Measurements from ENCODE around the gene MCF2L. TPM values are rescaled to one million over a fixed set of nuclear protein-coding genes. Genes with fewer than 3 reads are reported as not detected.
A peak's percentile ranks its signal among the peaks of the same experiment; 100 is the strongest.

MCF2L gene
- polyA plus RNA-seq, 1 donor (not counting 4 experiments of a cell fraction or from before 2014, with no cell fraction given), result 0.14 TPM

GRCh38 chr13:112942689-112943308 lies 26.2 kb upstream of the MCF2L start:
- Histone ChIP-seq H3K4me1 (ENCODE audit: control insufficient read depth, extremely low read depth, insufficient read depth, low read length) (no peaks in the 10 kb centered on the region), H3K27ac (ENCODE audit: control insufficient read depth, insufficient read depth, low read length) (no peak overlapping the region), H2AFZ (ENCODE audit: control insufficient read depth, low read length) (no peak overlapping the region), H3K9ac (ENCODE audit: control insufficient read depth, extremely low read depth, insufficient read depth, low read length) (no peak overlapping the region), H4K20me1 (ENCODE audit: control insufficient read depth, extremely low read depth, insufficient read depth, low read length) (no peaks in the 10 kb centered on the region), H3K4me3 (ENCODE audit: control insufficient read depth in 2 of 3, extremely low read depth in 1 of 3, insufficient read depth in 2 of 3, low read depth in 1 of 3, low read length in 3 of 3) (peak overlapping the region; percentile 12 to 57 (median 36)), H3K9me1 (ENCODE audit: control insufficient read depth, extremely low read depth, insufficient read depth, low read length) (no peaks in the 10 kb centered on the region), H3K27me3 (ENCODE audit: control insufficient read depth, extremely low read depth, insufficient read depth, low read length) (peaks cover 16% of the 10 kb centered on the region), H3K9me3 (ENCODE audit: control insufficient read depth, low read depth, low read length) (no peaks in the 10 kb centered on the region), H3K4me2 (ENCODE audit: control insufficient read depth, extremely low read depth, insufficient read depth, low read depth, low read length) (peak overlapping the region; percentile 60), H3K79me2 (ENCODE audit: control insufficient read depth, insufficient read depth, low read length) (no peaks in the 10 kb centered on the region), H3K36me3 (ENCODE audit: control insufficient read depth in 2 of 2, extremely low read depth in 1 of 2, insufficient read depth in 2 of 2, low read length in 2 of 2) (no peaks in the 10 kb centered on the region)
- dilution Hi-C loops (cut with MboI; ENCODE audit: extremely low pct_ligation_motif_present, low sequenced_read_pairs), result no loop called here
- peak; percentile 87 for DNase-seq (ENCODE audit: low read depth, low spot score)
- TF ChIP-seq CTCF (optimal IDR thresholded peaks at IDR 0.05 in 1 of 3, IDR thresholded peaks at IDR 0.05 in 1 of 3, conservative IDR thresholded peaks at IDR 0.05 in 1 of 3; ENCODE audit: extremely low read depth in 1 of 3, insufficient read depth in 2 of 3, low read length in 3 of 3), result peak; percentile 95 to 100 (median 99)
- no peak for TF ChIP-seq EZH2 (IDR thresholded peaks at IDR 0.05; ENCODE audit: low read length)
- peak; percentile 95 for FAIRE-seq

GRCh38 chr13:112943309-112944125 lies 25.5 kb upstream of the MCF2L start:
- Histone ChIP-seq H3K27ac (ENCODE audit: control insufficient read depth, insufficient read depth, low read length) (no peak overlapping the region), H3K4me3 (ENCODE audit: control insufficient read depth in 2 of 3, extremely low read depth in 1 of 3, insufficient read depth in 2 of 3, low read depth in 1 of 3, low read length in 3 of 3) (peak overlapping the region; percentile 36 to 58 (median 57)), H3K4me1 (ENCODE audit: control insufficient read depth, extremely low read depth, insufficient read depth, low read length) (no peaks in the 10 kb centered on the region), H3K9ac (ENCODE audit: control insufficient read depth, extremely low read depth, insufficient read depth, low read length) (no peak overlapping the region), H3K79me2 (ENCODE audit: control insufficient read depth, insufficient read depth, low read length) (no peaks in the 10 kb centered on the region), H3K27me3 (ENCODE audit: control insufficient read depth, extremely low read depth, insufficient read depth, low read length) (peaks cover 16% of the 10 kb centered on the region), H3K36me3 (ENCODE audit: control insufficient read depth in 2 of 2, extremely low read depth in 1 of 2, insufficient read depth in 2 of 2, low read length in 2 of 2) (no peaks in the 10 kb centered on the region), H3K9me1 (ENCODE audit: control insufficient read depth, extremely low read depth, insufficient read depth, low read length) (no peaks in the 10 kb centered on the region), H3K4me2 (ENCODE audit: control insufficient read depth, extremely low read depth, insufficient read depth, low read depth, low read length) (peak overlapping the region; percentile 60), H2AFZ (ENCODE audit: control insufficient read depth, low read length) (peak overlapping the region; percentile 59), H3K9me3 (ENCODE audit: control insufficient read depth, low read depth, low read length) (no peaks in the 10 kb centered on the region), H4K20me1 (ENCODE audit: control insufficient read depth, extremely low read depth, insufficient read depth, low read length) (no peaks in the 10 kb centered on the region)
- FAIRE-seq (no peak), DNase-seq (ENCODE audit: low read depth, low spot score) (no peak)
- TF ChIP-seq EZH2 (IDR thresholded peaks at IDR 0.05; ENCODE audit: low read length), result no peak
- no peak for TF ChIP-seq CTCF (optimal IDR thresholded peaks at IDR 0.05 in 1 of 3, IDR thresholded peaks at IDR 0.05 in 1 of 3, conservative IDR thresholded peaks at IDR 0.05 in 1 of 3; ENCODE audit: extremely low read depth in 1 of 3, insufficient read depth in 2 of 3, low read length in 3 of 3)
- dilution Hi-C loops (cut with MboI; ENCODE audit: extremely low pct_ligation_motif_present, low sequenced_read_pairs), result no loop called here

Measured in keratinocyte (primary cell).